B cell (primary cell): ENCODE measurements around the gene KIF26B. TPM values are rescaled to one million over a fixed set of nuclear protein-coding genes. Genes with fewer than 3 reads are reported as not detected.

Source experiments
- ATAC-seq: fragments of 200-7000 bp; cut with Tn5 transposase; one replicate; pipeline ENCODE4 v1.10.0; 2021; ENCODE audit warnings: low read depth, mild to moderate bottlenecking, moderate number of reproducible peaks, moderate library complexity
- CTCF ChIA-PET: fragments of 350-600 bp; sonication (Branson Sonifier 250); formaldehyde crosslinking; loops from one replicate; lab custom pipeline; 2021; ENCODE audit warnings: antibody characterized with exemption, inconsistent platforms; lab: Charles Lee
- POLR2A ChIA-PET: fragments of 350-600 bp; sonication (Branson Sonifier 250); formaldehyde crosslinking; loops from one replicate; lab custom pipeline; 2021; ENCODE audit warnings: antibody characterized with exemption; lab: Charles Lee
- DNase-seq: peaks from one replicate; pipeline ENCODE4 v3.0.0; 2013
- H2AFZ ChIP-seq: 2 replicates; pipeline ENCODE4 v1.6.1; 2012; ENCODE audit warnings: mild to moderate bottlenecking, low read depth, low read length; ENCODE audit not compliant: insufficient read depth, poor library complexity, severe bottlenecking
- H3K27ac ChIP-seq, 2 donors: 1 replicate in 1 of 2; 2 replicates in 1 of 2; pipeline ENCODE4 v1.5.1; 2012 to 2013; ENCODE audit warnings: low read length in 2 of 2, mild to moderate bottlenecking in 2 of 2, moderate library complexity in 1 of 2
- H3K27me3 ChIP-seq, 4 experiments: fragments of 200-600 bp in 1 of 4; sonication (generic) in 1 of 4; replicated peaks in 1 of 4; 1 replicate in 2 of 4; 2 replicates in 2 of 4; pipeline versions ENCODE4 v1.6.1 to v1.7.0; 2013 to 2016; ENCODE audit warnings: low read length in 3 of 4, mild to moderate bottlenecking in 2 of 4, mixed read lengths in 1 of 4, moderate library complexity in 1 of 4; ENCODE audit not compliant: insufficient read depth in 4 of 4, control insufficient read depth in 3 of 4; ENCODE audit errors: control extremely low read depth in 1 of 4
- H3K36me3 ChIP-seq, 2 experiments: replicated peaks in 1 of 2; 1 replicate in 1 of 2; 2 replicates in 1 of 2; pipeline versions ENCODE4 v1.6.1 to v1.7.1; 2013; ENCODE audit warnings: low read length in 1 of 2; ENCODE audit not compliant: insufficient read depth in 2 of 2, control insufficient read depth in 1 of 2; ENCODE audit errors: control extremely low read depth in 1 of 2, extremely low read depth in 1 of 2
- H3K4me1 ChIP-seq, 2 donors: fragments of 200-600 bp in 1 of 2; sonication (generic) in 1 of 2; 1 replicate in 1 of 2; 2 replicates in 1 of 2; pipeline versions ENCODE4 v1.5.1 to v1.6.1; 2013 to 2017; ENCODE audit warnings: low read length in 2 of 2; ENCODE audit not compliant: control insufficient read depth in 2 of 2, insufficient read depth in 2 of 2
- H3K4me2 ChIP-seq: replicated peaks from 2 replicates; pipeline ENCODE3; 2012; ENCODE audit warnings: mild to moderate bottlenecking, low read depth, low read length; ENCODE audit not compliant: poor library complexity, severe bottlenecking
- H3K4me3 ChIP-seq, 5 experiments: fragments of 200-600 bp in 1 of 5; sonication (generic) in 1 of 5; 1 replicate in 3 of 5; 2 replicates in 2 of 5; pipeline versions ENCODE4 v1.5.1 to v1.7.0; 2011 to 2016; ENCODE audit warnings: low read length in 4 of 5, mild to moderate bottlenecking in 4 of 5, low read depth in 2 of 5, control low read depth in 1 of 5, moderate library complexity in 1 of 5; ENCODE audit not compliant: insufficient read depth in 1 of 5; ENCODE audit errors: control extremely low read depth in 1 of 5, extremely low read depth in 1 of 5
- H3K79me2 ChIP-seq: fragments of 200-600 bp; sonication (generic); one replicate; pipeline ENCODE4 v1.6.0; 2016; ENCODE audit warnings: low read length; ENCODE audit not compliant: control insufficient read depth, insufficient read depth
- H3K9ac ChIP-seq: fragments of 200-600 bp; sonication (generic); 2 replicates; pipeline ENCODE4 v1.6.1; 2017; ENCODE audit warnings: mild to moderate bottlenecking, low read length, moderate library complexity
- H3K9me3 ChIP-seq, 3 donors: one replicate each; pipeline versions ENCODE4 v1.6.1 to v1.7.1; 2013; ENCODE audit warnings: low read length in 2 of 3; ENCODE audit not compliant: control insufficient read depth in 2 of 3, insufficient read depth in 1 of 3; ENCODE audit errors: control extremely low read depth in 1 of 3
- H4K20me1 ChIP-seq: 2 replicates; pipeline ENCODE4 v1.6.0; 2012; ENCODE audit warnings: mild to moderate bottlenecking, low read length; ENCODE audit not compliant: insufficient read depth, control insufficient read depth, poor library complexity, severe bottlenecking
- H3K27ac Mint-ChIP-seq: one replicate; pipeline ENCODE4 v1.8.0; 2021; ENCODE audit warnings: mixed read lengths
- H3K27me3 Mint-ChIP-seq: one replicate; pipeline ENCODE4 v1.8.0; 2021; ENCODE audit warnings: mixed read lengths
- H3K4me1 Mint-ChIP-seq: one replicate; pipeline ENCODE4 v1.8.0; 2021; ENCODE audit warnings: mixed read lengths
- H3K4me3 Mint-ChIP-seq: one replicate; pipeline ENCODE4 v1.8.0; 2021; ENCODE audit warnings: mixed read lengths
- H3K9me3 Mint-ChIP-seq: one replicate; pipeline ENCODE4 v1.8.0; 2022; ENCODE audit warnings: mixed read lengths; ENCODE audit not compliant: insufficient read depth
- CTCF ChIP-seq: fragments of 200-600 bp; IDR thresholded peaks from one replicate; pipeline ENCODE4 v1.8.0; 2022; ENCODE audit warnings: antibody characterized with exemption, mild to moderate bottlenecking
- EZH2 ChIP-seq: IDR thresholded peaks from 2 replicates; pipeline ENCODE4 v1.6.1; 2012; ENCODE audit warnings: borderline replicate concordance, low read depth, mild to moderate bottlenecking, moderate library complexity, low read length; ENCODE audit not compliant: insufficient read depth, poor library complexity, severe bottlenecking
- WGBS: methylation state at CpG from one replicate; pipeline ENCODE4 v1.1.5; 2013; ENCODE audit warnings: missing lambda C conversion rate; ENCODE audit not compliant: insufficient coverage; 5-methylcytosine and 5-hydroxymethylcytosine counted together
- intact Hi-C: fragments of 100-400 bp; cut with micrococcal nuclease; formaldehyde crosslinking; loops from one replicate; pipeline ENCODE4 v1.10.0; 2022
- polyA plus RNA-seq: library from polyadenylated mRNA; depleted of rRNA; stranded (reverse); fragments of >200 nt; gene quantifications from 2 replicates; pipeline ENCODE4 v1.2.3, GENCODE V29; 2012
- total RNA-seq, 2 donors: library from RNA; stranded (reverse); fragments of 120-200 nt in 1 of 2; gene quantifications; 1 replicate in 1 of 2; 2 replicates in 1 of 2; pipeline versions ENCODE4 v1.2.3 to v1.2.4, GENCODE V29; 2013 to 2022

KIF26B gene
- total and polyA plus RNA-seq, 2 donors (not counting 1 experiment from before 2014, with no cell fraction given): 0.62 TPM; not detected in 1

- Histone ChIP-seq H3K4me3 (no peak overlapping the region), H3K79me2 (no peaks in the 10 kb centered on the region), H3K27ac (no peak overlapping the region), H3K4me1 (no peaks in the 10 kb centered on the region), H3K27me3 (no peaks in the 10 kb centered on the region), H3K36me3 (no peaks in the 10 kb centered on the region), H3K9me3 (no peaks in the 10 kb centered on the region), H4K20me1 (no peaks in the 10 kb centered on the region), H3K4me2 (no peak overlapping the region), H3K9ac (no peak overlapping the region), H2AFZ (no peak overlapping the region)
- intact Hi-C loops: no loop called here
- no peak overlapping the region for H3K4me3 Mint-ChIP-seq
- TF ChIP-seq CTCF (no peak), EZH2 (no peak)
- ATAC-seq (no peak), DNase-seq (no peak)
- 75% methylated on average over 3 of the region's 3 CpGs for WGBS
- CTCF ChIA-PET: no interaction called here
- peaks cover 12% of the 10 kb centered on the region for H3K27me3 Mint-ChIP-seq
- POLR2A ChIA-PET: no interaction called here
- H3K4me1 Mint-ChIP-seq: no peaks in the 10 kb centered on the region
- peaks cover 3% of the 10 kb centered on the region for H3K9me3 Mint-ChIP-seq
- no peak overlapping the region for H3K27ac Mint-ChIP-seq
Observed at GRCh38 chr1:245393694-245394093, 238.9 kb downstream of the KIF26B start.

- no peaks in the 10 kb centered on the region for H4K20me1 ChIP-seq
- Mint-ChIP-seq H3K4me3 (no peak overlapping the region), H3K4me1 (no peaks in the 10 kb centered on the region), H3K27ac (no peak overlapping the region), H3K27me3 (peaks cover 20% of the 10 kb centered on the region), H3K9me3 (peaks cover 3% of the 10 kb centered on the region)
- ATAC-seq: no peak
- intact Hi-C loops: no loop called here
- WGBS: no CpG with 5 or more reads among the region's 4 CpGs
- H3K79me2 ChIP-seq: no peaks in the 10 kb centered on the region
- H3K36me3 ChIP-seq: no peaks in the 10 kb centered on the region
- TF ChIP-seq CTCF: no peak
- TF ChIP-seq EZH2: no peak
- no peak overlapping the region for H3K4me3 ChIP-seq
- CTCF ChIA-PET: no interaction called here
- H2AFZ ChIP-seq: no peak overlapping the region
- H3K4me2 ChIP-seq: no peak overlapping the region
- DNase-seq: no peak
- H3K9ac ChIP-seq: no peak overlapping the region
- POLR2A ChIA-PET: no interaction called here
- no peaks in the 10 kb centered on the region for H3K4me1 ChIP-seq
- H3K9me3 ChIP-seq: no peaks in the 10 kb centered on the region
- no peak overlapping the region for H3K27ac ChIP-seq
- no peaks in the 10 kb centered on the region for H3K27me3 ChIP-seq
Observed at GRCh38 chr1:245395680-245396079, 240.9 kb downstream of the KIF26B start.
